DMS 273 treated with DMSO at 0.1 percent for 48 hours (cell line): Measurements from ENCODE around the gene HTR2A.
A peak's percentile ranks its signal among the peaks of the same experiment; 100 is the strongest.
"Not testable (repeated sequence)": the region's sequence is repeated elsewhere in the genome, so short reads cannot be mapped to it uniquely, and the experiment has no call there.

ENCODE experiments used
- DNase-seq: peaks from one replicate; lab custom pipeline; 2025; lab: John Stamatoyannopoulos, UW

HTR2A gene

DNA sequence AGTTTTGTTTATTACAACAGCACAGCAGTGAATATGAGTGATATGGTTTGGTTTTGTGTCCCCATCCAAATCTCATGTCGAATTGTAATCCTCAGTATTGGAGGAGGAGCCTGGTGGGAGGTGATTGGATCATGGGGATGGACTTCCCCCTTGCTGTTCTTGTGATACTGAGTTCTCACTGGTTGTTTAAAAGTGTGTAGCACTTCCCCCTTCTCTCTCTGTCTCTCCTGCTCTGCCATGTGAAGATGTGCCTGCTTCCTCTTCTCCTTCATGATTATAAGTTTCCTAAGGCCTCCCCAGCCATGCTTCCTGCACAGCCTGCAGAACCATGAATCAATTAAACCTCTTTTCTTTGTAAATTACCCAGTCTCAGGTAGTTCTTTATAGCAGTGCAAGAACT is 91.9 kb downstream of the HTR2A start:
- not testable (repeated sequence) for DNase-seq

DNA sequence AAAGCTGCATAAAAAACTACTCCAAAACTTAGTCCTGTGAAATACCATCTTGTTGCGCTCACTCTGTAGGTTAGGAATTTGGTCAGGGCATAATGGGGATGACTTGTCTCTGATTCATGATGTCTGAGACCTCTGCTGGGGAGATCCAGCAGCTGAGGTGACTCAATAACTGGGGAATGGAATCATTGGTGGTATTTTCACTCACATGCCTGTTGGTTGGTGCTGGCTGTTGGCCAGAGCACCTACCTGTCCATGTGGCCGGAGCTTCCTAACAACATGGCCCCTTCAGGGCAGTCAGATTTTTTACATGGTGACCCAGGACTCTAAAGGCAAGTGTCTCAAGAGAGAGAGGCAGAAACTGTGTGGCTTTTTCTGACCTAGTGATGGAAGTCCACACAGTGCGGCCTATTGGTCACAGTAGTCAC is 92.5 kb downstream of the HTR2A start:
- DNase-seq, result no peak

DNA sequence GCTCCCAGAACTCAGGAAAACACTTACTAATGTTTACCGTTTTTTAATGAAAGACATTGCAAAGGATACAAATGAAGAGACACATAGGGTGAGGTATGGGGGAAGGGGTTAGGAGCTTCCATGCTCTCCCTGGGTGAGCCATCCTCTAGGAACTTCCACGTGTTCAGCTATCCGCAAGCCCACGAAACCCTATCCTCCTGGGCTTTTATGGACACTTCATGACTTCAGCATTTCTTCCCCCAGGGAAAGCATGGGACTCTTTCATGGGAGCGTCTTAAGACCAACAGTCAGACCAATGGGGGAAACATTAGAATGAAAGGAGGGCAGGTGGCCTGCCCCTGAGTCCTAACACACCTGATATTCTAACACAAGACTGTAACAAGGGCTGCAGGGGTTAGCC is 93.3 kb downstream of the HTR2A start:
- DNase-seq, result no peak

DNA sequence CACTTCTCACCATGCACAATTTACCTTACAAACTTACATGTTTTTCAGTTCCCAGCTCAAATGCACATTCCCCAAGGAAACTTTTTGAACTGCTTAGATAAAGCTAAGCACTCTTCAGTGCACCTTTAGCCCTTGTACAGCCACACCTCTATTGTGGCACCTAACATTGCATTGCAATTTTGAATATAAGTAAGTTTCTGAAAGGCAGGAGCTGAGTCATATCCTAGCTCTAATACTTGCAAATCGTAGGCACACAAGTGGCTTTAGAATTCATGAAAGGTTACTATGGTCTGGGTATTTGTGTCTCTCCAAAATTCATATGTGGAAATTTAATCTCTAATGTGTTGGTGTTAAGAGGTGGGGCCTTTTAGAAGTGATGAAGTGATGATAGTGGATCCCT is 95.0 kb downstream of the HTR2A start:
- no peak for DNase-seq

DNA sequence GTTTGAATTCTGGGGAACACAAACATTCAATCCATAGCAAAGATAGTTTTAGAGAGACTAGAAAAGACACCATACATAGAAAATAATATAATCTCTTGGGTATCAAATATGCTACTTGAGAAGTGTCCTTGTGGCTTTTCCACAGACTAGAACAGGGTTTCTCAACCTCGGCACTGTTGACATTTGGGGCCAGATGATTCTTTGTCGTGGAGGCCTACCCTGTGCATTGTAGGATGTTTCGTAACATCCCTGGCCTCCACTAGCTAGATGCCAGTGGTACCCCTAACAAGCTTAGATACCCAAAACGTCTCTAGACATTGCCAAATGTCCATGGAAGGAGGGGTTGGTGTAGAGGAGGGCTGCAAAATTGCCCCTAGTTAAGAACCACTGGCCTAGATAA is 97.7 kb downstream of the HTR2A start:
- no peak for DNase-seq

DNA sequence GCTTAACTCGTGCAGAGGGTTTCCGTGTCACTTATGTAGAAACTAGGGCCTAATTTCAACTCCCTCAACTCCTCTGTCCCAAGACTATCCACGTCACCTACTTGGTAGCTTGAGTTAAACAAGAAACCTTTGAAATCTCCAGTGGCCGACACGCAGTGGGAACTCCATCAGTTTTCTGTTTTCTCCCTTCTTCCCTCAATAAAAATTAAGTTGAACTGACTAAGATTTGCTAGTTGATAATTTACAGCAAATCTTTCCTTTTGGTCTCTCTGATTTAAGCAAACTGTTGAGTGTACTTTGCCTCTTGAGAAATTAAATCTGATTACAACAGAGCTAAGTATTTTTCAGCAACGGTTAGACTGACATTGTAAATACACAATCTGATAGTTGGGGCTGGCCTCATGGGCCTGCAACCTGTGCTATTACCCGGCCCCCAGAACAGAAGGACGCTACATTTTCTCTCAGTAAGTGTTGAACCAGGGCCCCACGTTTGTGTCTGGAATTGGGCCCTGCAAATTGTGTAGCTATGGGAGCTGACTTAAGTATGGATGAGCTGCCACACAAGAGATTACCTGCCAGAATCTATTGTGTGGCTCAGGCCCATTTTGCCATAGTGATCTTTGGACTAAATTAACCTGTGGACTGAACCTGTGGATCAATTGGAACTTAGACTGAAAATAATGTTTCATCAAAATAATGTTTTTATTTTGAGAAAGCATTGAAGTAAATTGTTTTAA is 99.2 kb downstream of the HTR2A start:
- DNase-seq, result no peak

DNA sequence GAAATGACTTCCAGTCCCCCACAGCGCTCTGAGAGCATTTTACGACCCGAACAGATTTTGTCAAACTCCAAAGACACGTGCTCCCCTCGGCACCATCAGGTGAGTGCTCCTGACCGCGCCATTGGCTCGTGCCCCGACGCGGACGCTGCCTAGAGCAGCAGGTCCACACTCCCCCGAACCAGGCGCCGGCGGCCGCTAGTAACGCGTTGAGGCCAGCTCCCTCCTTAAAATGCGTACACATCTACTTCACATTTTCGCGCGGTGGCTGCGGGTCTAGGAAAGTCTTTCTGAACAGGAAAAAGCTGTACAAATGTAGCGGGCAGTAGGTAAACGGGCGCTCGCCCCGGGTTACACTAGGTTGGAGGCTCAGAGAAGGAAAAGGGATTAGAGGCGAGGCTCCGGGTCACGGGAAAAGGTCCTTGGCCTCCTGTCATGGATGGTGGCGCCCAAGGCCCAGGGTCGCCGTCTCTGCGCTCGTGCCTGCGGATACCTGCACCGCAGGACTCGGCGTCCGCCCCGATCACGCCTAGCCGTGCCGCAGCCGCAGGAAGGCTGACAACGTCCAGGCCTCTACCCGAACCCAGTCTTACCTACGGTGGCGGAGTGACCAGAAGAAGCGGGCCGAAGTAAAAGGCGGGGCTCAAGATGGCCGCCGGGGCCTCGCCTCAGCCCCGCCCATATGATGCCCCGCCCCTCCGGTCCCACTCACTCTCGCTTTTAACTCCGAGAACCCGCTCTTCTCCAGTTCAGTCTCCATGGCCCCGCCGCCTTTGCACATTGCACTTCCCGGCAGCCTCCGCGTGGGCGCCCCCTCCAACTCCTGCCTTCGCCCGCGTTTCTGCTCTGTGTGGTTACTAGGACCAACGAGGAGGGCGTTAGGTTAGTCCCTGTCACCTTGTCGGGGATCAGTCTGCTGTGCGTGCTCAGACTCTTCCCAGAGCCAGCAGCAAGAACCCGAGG is 100.1 kb downstream of the HTR2A start, which contains the start of gene ESD:
TSS of gene ESD (minus strand) at position 647 of the 960 bp plus-strand sequence. CDS start 5,748 bp downstream, outside the sequence.
- peak; percentile 68 for DNase-seq

DNA sequence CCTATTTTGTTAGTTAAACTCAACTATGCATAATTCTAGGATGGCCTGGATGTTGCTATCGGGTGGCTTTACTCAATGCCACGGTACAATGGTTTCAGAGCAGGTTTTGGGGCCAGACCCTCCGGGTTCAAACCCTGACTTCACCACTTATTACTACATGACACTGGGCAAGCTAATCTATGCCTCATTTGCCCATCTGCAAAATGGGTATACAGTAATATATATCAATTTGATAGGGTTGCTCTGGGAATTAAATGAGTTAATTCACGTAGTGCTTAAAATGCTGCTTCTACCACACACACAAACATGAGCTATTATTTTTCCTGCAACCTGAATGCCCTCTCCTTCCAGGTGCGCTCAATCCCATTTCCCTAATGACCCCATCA is 100.7 kb downstream of the HTR2A start:
- no peak for DNase-seq

DNA sequence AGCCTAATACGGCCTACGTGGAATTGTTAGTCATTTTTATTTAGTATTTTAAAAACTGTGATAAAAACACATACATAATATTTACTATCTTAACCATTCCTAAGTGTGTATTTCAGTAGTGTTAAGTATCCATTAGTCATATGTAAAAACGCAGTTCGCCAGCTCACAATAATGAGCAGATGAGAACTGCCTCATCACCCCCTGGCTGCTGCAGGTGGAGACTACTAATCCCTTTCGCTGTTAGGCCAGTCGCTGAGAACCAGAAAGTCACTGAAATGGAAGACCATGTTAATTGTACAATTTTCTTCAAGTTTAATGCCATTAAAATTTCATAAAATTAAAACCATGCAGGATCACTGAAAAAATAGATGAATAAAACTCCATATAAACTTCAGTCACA is 101.5 kb downstream of the HTR2A start:
- no peak for DNase-seq

DNA sequence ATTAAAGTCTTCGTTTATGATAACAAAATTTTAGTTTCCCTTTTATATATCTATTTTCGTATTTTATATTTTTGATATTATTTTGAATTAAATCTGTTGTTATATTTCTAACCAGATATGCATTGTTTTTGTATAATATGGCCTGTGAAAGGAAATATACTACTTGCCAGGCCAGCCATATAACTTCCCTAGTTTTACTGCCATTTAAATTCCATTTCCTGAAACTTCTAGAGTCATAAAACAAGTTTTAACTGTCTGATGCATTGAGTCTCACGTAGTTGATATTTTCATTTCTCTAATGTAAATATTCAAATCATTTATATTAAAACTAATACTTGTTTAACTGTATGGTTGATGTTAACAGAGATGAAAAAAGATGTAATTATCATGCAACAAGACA is 113.3 kb downstream of the HTR2A start:
- no peak for DNase-seq

DNA sequence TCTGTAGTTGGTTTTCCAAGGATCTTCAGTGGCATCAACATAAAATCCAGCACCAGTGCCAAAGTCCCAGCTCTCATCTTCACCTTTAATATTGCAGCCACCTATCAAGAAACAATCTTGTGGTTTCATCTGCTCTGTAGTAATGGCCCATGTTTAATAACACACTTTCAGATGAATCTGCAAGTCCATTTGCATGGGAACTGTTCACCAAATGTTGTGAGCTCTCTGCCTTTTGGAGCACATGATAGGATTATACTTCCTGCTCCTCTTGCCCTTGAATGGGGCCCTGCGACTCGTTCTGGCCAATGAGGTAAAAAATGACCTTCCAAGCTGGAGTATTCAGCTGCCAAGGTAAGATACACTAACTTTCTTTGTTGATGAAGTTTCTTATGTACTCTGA is 114.2 kb downstream of the HTR2A start:
- no peak for DNase-seq

DNA sequence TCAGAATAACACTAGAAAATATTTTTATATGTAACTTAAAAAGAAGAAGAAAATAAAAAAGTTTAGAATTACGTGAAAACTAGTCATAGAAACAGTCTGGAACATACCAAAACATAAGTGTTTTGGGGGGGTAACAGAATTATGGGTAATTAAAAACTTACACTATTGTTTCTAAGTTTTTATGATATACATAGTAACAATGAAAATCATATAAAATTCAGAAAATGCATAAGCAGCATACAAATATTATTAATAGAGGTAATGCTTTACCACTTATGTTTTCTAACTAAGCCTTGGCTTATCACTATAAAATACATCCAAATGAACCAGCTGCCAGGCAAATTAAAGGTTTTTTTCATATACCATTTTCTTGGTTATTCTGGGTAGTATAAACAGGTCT is 114.8 kb downstream of the HTR2A start:
- DNase-seq, result no peak
